Right lobe of liver (tissue), 6 donors: ENCODE measurements around the gene SLC35A5. TPM values are rescaled to one million over a fixed set of nuclear protein-coding genes. Genes with fewer than 3 reads are reported as not detected.

ENCODE experiments used
- ATAC-seq, 4 donors: fragments of 200-7000 bp; cut with Tn5 transposase; one replicate each; pipeline ENCODE4 v1.9.1; 2020; ENCODE audit warnings: mild to moderate bottlenecking in 4 of 4, moderate library complexity in 4 of 4
- DNase-seq, 3 donors: peaks; one replicate each; pipeline ENCODE4 v3.0.0-alpha.2; 2020
- H3K27ac ChIP-seq, 3 donors: fragments of 200-600 bp; one replicate each; pipeline ENCODE4 v1.8.0; 2022
- H3K27me3 ChIP-seq, 2 donors: fragments of 200-600 bp; one replicate each; pipeline ENCODE4 v1.8.0; 2022
- H3K36me3 ChIP-seq, 4 donors: fragments of 200-600 bp; sonication (generic) in 1 of 4; one replicate each; pipeline versions ENCODE4 v1.5.1 to v1.8.0; 2017 to 2022; ENCODE audit warnings: control low read depth in 1 of 4
- H3K4me1 ChIP-seq, 4 donors: fragments of 200-600 bp; sonication (generic) in 1 of 4; one replicate each; pipeline versions ENCODE4 v1.5.1 to v1.8.0; 2017 to 2022; ENCODE audit warnings: control low read depth in 1 of 4
- H3K4me3 ChIP-seq, 3 donors: fragments of 200-600 bp; one replicate each; pipeline ENCODE4 v1.8.0; 2022
- H3K9me3 ChIP-seq, 4 donors: fragments of 200-600 bp; sonication (generic) in 1 of 4; one replicate each; pipeline versions ENCODE4 v1.5.1 to v1.8.0; 2017 to 2022; ENCODE audit warnings: control low read depth in 1 of 4
- CTCF ChIP-seq, 4 donors: fragments of 200-600 bp in 3 of 4; fragments of 450-650 bp in 1 of 4; IDR thresholded peaks; one replicate each; pipeline versions ENCODE4 v1.5.1 to v1.8.0; 2016 to 2022; ENCODE audit warnings: antibody characterized with exemption in 4 of 4, mild to moderate bottlenecking in 2 of 4
- WGBS: methylation state at CpG from one replicate; pipeline ENCODE4 v1.1.6; 2018; ENCODE audit warnings: low coverage, low lambda C conversion rate; ENCODE audit not compliant: insufficient coverage; ENCODE audit errors: missing lambda C conversion rate; 5-methylcytosine and 5-hydroxymethylcytosine counted together
- intact Hi-C, 2 donors: fragments of 100-400 bp; cut with DNase I; formaldehyde crosslinking; loops; one replicate each; pipeline versions ENCODE4 v1.11.2 to v1.14.1; 2022
- total RNA-seq, 6 experiments: library from RNA; depleted of rRNA in 2 of 6; stranded (reverse); fragments of >200 nt in 2 of 6; fragmentation: NEBNext Ultra II Directional in 3 of 6; extraction: Animal tissue kit (Norgen Biotek cat#: 25700) in 3 of 6; gene quantifications; one replicate each; pipeline versions ENCODE4 v1.1.0 to v1.2.4, GENCODE V29; 2016 to 2023
- donor health status: DM: no; HTN: yes; CAD: no.
- donor health status: DM: no; HTN: no; CAD: no.
- donor health status: DM: no; HTN: no; CAD: no.
- donor health status: DM: no; HTN: yes; CAD: no.
- donor health status: DM: no; HTN: yes; CAD: no.

Gene SLC35A5
- total RNA-seq, 6 experiments from 2014 or later = 12.2 to 24.0 (median 17.7) TPM

GRCh38 chr3:112634786-112635541 is 73.1 kb downstream of the SLC35A5 start:
- Histone ChIP-seq H3K4me3 (no peak overlapping the region), H3K27me3 (no peaks in the 10 kb centered on the region), H3K9me3 (no peaks in the 10 kb centered on the region), H3K4me1 (no peaks in the 10 kb centered on the region), H3K36me3 (no peaks in the 10 kb centered on the region), H3K27ac (no peak overlapping the region)
- no peak for DNase-seq
- ATAC-seq = no peak
- intact Hi-C loops = no loop called here
- WGBS = 72% methylated on average over 4 of the region's 4 CpGs
- TF ChIP-seq CTCF (IDR thresholded peaks at IDR 0.05) = no peak

Other genes starting within 250 kb of the SLC35A5 start
- under 1 TPM in 2 of 6 experiments, not detected in 4; 0.25 to 0.40 TPM for gene CD200, start 228.9 kb upstream of the SLC35A5 start, total RNA-seq
- gene BTLA, start 62.6 kb upstream of the SLC35A5 start, total RNA-seq = under 1 TPM in 4 of 6 experiments, not detected in 2; 0.24 to 0.61 (median 0.36) TPM
- 10 to 100 TPM; 19.9 to 57.8 (median 27.1) TPM for gene ATG3, start 83 bp upstream of the SLC35A5 start, total RNA-seq
- gene CCDC80, start 79.1 kb downstream of the SLC35A5 start, total RNA-seq = 1 to 10 TPM in 4 of 6 experiments, under 1 TPM in 2; 0.55 to 5.8 (median 1.3) TPM